ENCODE results near the gene FUS.

GRCh38 chr16:31219154-31219741 is 39.3 kb downstream of the FUS start:
- TF ChIP-seq CTCF (IDR thresholded peaks at IDR 0.05) (no peak), POLR2A (IDR thresholded peaks at IDR 0.05) (no peak)

Data from prostate gland (tissue), 2 donors.